K562 (cell line): Measurements from ENCODE around the gene ATP5PO. TPM values are rescaled to one million over a fixed set of nuclear protein-coding genes. Genes with fewer than 3 reads are reported as not detected.

Experiments
- ATAC-seq: fragments of 200-7000 bp; cut with Tn5 transposase; 3 replicates; pipeline ENCODE4 v1.9.1; 2020; ENCODE audit warnings: moderate library complexity
- BruUV-seq: library from RNA; stranded (reverse); fragments of 400-500 nt; replicated peaks from 2 replicates; lab custom pipeline; 2021; lab: Mats Ljungman, UMichigan
- CTCF ChIA-PET: fragments of 300-600 bp; formaldehyde crosslinking; extraction: SDS; loops from one replicate; lab custom pipeline; 2021; ENCODE audit warnings: low intra/inter-chr PET ratio; lab: Yijun Ruan, JAX
- POLR2A ChIA-PET: fragments of 300-600, 350-650 bp; sonication (Branson Sonifier 250); formaldehyde crosslinking; extraction: SDS; loops from one replicate; lab custom pipeline; 2021; ENCODE audit warnings: antibody characterized with exemption, inconsistent platforms; lab: Yijun Ruan, JAX
- DNase-seq, 4 experiments: peaks; one replicate each; pipeline versions ENCODE4 v3.0.0 to v3.0.0-alpha.2; 2011 to 2018; ENCODE audit warnings: low spot score in 3 of 4, mixed read lengths in 3 of 4; ENCODE audit errors: extremely low read depth in 1 of 4
- FAIRE-seq: peaks from 2 replicates; lab custom pipeline; 2011; peaks lifted over from hg19 to GRCh38; lab: Jason Lieb, UNC
- H2AFZ ChIP-seq: 2 replicates; pipeline ENCODE4 v1.6.0; 2011; ENCODE audit warnings: low read depth, low read length, control low read depth, inconsistent platforms
- H3K27ac ChIP-seq: fragments of 200-600 bp; 3 replicates; pipeline ENCODE4 v1.8.0; 2011; ENCODE audit warnings: low read depth, mild to moderate bottlenecking, control low read depth, inconsistent platforms, low read length, moderate library complexity, mixed read lengths; ENCODE audit errors: extremely low read depth
- H3K27me3 ChIP-seq, 2 experiments: fragments of 300-600 bp in 1 of 2; 2 replicates in 1 of 2; 3 replicates in 1 of 2; pipeline versions ENCODE4 v1.6.0 to v1.8.0; 2011; ENCODE audit warnings: inconsistent platforms in 2 of 2, low read length in 2 of 2, mild to moderate bottlenecking in 1 of 2, mixed read lengths in 1 of 2, moderate library complexity in 1 of 2; ENCODE audit not compliant: control insufficient read depth in 2 of 2, insufficient read depth in 2 of 2
- H3K36me3 ChIP-seq: fragments of 300-600 bp; 3 replicates; pipeline ENCODE4 v1.8.0; 2011; ENCODE audit warnings: mild to moderate bottlenecking, low read length, inconsistent platforms; ENCODE audit not compliant: control insufficient read depth, insufficient read depth
- H3K4me1 ChIP-seq, 2 experiments: fragments of 200-600 bp in 1 of 2; replicated peaks in 1 of 2; 2 replicates in 1 of 2; 3 replicates in 1 of 2; pipeline versions ENCODE4 v1.5.1 to v1.8.0; 2011; ENCODE audit warnings: inconsistent platforms in 2 of 2, low read length in 2 of 2, mild to moderate bottlenecking in 1 of 2, mixed read lengths in 1 of 2, moderate library complexity in 1 of 2; ENCODE audit not compliant: control insufficient read depth in 2 of 2, insufficient read depth in 2 of 2
- H3K4me2 ChIP-seq: 2 replicates; pipeline ENCODE4 v1.6.1; 2011; ENCODE audit warnings: low read length, control low read depth, inconsistent platforms, mixed read lengths; ENCODE audit not compliant: insufficient read depth
- H3K4me3 ChIP-seq: fragments of 200-600 bp; sonication (generic), shearing (Covaris generic); 2 replicates; pipeline ENCODE4 v1.5.1; 2016; ENCODE audit warnings: control low read depth, inconsistent platforms
- H3K79me2 ChIP-seq: fragments of 200-600 bp; 3 replicates; pipeline ENCODE4 v1.8.0; 2011; ENCODE audit warnings: low read length, inconsistent platforms; ENCODE audit not compliant: control insufficient read depth, insufficient read depth
- H3K9ac ChIP-seq, 2 experiments: 2 replicates each; pipeline versions ENCODE4 v1.6.0 to v1.6.1; 2011; ENCODE audit warnings: low read depth in 2 of 2, low read length in 2 of 2, control low read depth in 1 of 2, inconsistent platforms in 1 of 2, mild to moderate bottlenecking in 1 of 2, mixed read lengths in 1 of 2; ENCODE audit not compliant: insufficient read depth in 1 of 2
- H3K9me1 ChIP-seq: one replicate; pipeline ENCODE4 v1.6.0; 2011; ENCODE audit warnings: inconsistent platforms, mild to moderate bottlenecking, low read length, moderate library complexity; ENCODE audit not compliant: control insufficient read depth, insufficient read depth
- H3K9me3 ChIP-seq: replicated peaks from 2 replicates; pipeline ENCODE4 v1.5.1; 2011; ENCODE audit warnings: low read depth, low read length, inconsistent platforms; ENCODE audit not compliant: control insufficient read depth, insufficient read depth
- H4K20me1 ChIP-seq: replicated peaks from 2 replicates; pipeline ENCODE4 v1.6.1; 2011; ENCODE audit warnings: low read length, inconsistent platforms, mixed read lengths; ENCODE audit not compliant: control insufficient read depth, insufficient read depth
- EGR1 ChIP-seq: fragments of 450-650 bp; conservative IDR thresholded peaks from 2 replicates; pipeline ENCODE4 v1.6.1; 2017; ENCODE audit warnings: mild to moderate bottlenecking
- EZH2 ChIP-seq: IDR thresholded peaks from 2 replicates; pipeline ENCODE4 v1.6.1; 2012; ENCODE audit warnings: low read depth, mild to moderate bottlenecking, inconsistent platforms, low read length, borderline replicate concordance
- GATA2 ChIP-seq: sonication (generic); formaldehyde crosslinking; IDR thresholded peaks from 2 replicates; pipeline ENCODE4 v1.4.0; 2020; ENCODE audit warnings: mild to moderate bottlenecking, missing genetic modification reagents
- ILK ChIP-seq: fragments of 450-650 bp; IDR thresholded peaks from 2 replicates; pipeline ENCODE4 v1.6.1; 2016; ENCODE audit warnings: missing genetic modification characterization, low read depth, mild to moderate bottlenecking, missing compliant biosample characterization, moderate library complexity, borderline replicate concordance
- KAT8 ChIP-seq: fragments of 450-650 bp; IDR thresholded peaks from 2 replicates; pipeline ENCODE4 v1.6.1; 2016; ENCODE audit warnings: low read depth, mild to moderate bottlenecking
- NFE2 ChIP-seq: IDR thresholded peaks from 2 replicates; pipeline ENCODE4 v1.6.1; 2014; ENCODE audit warnings: antibody characterized with exemption, low read depth
- PCBP1 ChIP-seq: fragments of 200-400 bp; formaldehyde crosslinking; IDR thresholded peaks from 2 replicates; pipeline ENCODE4 v1.6.1; 2018; ENCODE audit warnings: mild to moderate bottlenecking, low read depth, low read length; ENCODE audit not compliant: poor library complexity, severe bottlenecking
- ZC3H8 ChIP-seq: fragments of 450-650 bp; IDR thresholded peaks from 2 replicates; pipeline ENCODE4 v1.6.1; 2017
- ZNF217 ChIP-seq: sonication (generic); formaldehyde crosslinking; IDR thresholded peaks from 2 replicates; pipeline ENCODE4 v1.8.0; 2022; ENCODE audit warnings: mild to moderate bottlenecking, missing genetic modification reagents
- WGBS: fragments of 100-300 bp; shearing (Covaris generic); methylation state at CpG from one replicate; pipeline ENCODE4 v1.1.6; 2016; ENCODE audit warnings: low coverage, mixed read lengths; ENCODE audit not compliant: insufficient coverage; ENCODE audit errors: missing lambda C conversion rate; 5-methylcytosine and 5-hydroxymethylcytosine counted together
- in situ Hi-C: fragments of 300-500 bp; cut with MboI; formaldehyde crosslinking; loops from 4 replicates; pipeline ENCODE4 v1.15.0; 2018; ENCODE audit warnings: inconsistent platforms, mixed read lengths
- intact Hi-C: fragments of 100-400 bp; cut with micrococcal nuclease; formaldehyde crosslinking; loops from 2 replicates; pipeline ENCODE4 v1.14.2; 2022
- polyA plus RNA-seq, 8 experiments: library from polyadenylated mRNA; depleted of rRNA in 4 of 8; stranded (reverse) in 5 of 8; unstranded in 3 of 8; fragments of >200 nt; fragmentation: Nextera tagmentation in 2 of 8; fragmentation: Illumina TruSeq in 1 of 8; extraction: Ambion mirVana in 2 of 8; extraction: Trizol in 1 of 8; gene quantifications; 2 replicates each; pipeline versions ENCODE4 v1.2.1 to v1.2.3, GENCODE V29; 2011 to 2014; ENCODE audit warnings: inconsistent platforms in 1 of 8, missing spikeins in 1 of 8
- total RNA-seq, 7 experiments: library from RNA; depleted of rRNA in 6 of 7; stranded (reverse); fragments of >200 nt in 6 of 7; fragmentation: Illumina TruSeq in 2 of 7; extraction: Trizol in 2 of 7; gene quantifications; 2 replicates each; pipeline versions ENCODE4 v1.2.1 to v1.2.3, GENCODE V29; 2011 to 2021; ENCODE audit warnings: low replicate concordance in 1 of 7
- TF ChIP-seq, protein P1 (sequence below): sonication (generic); formaldehyde crosslinking; IDR thresholded peaks from 2 replicates; pipeline ENCODE4 v1.8.1; 2022; ENCODE audit warnings: missing genetic modification reagents
- TF ChIP-seq, protein P2 (sequence below): sonication (generic); formaldehyde crosslinking; IDR thresholded peaks from 2 replicates; pipeline ENCODE4 v1.8.1; 2023; ENCODE audit warnings: mild to moderate bottlenecking, missing genetic modification reagents
- TF ChIP-seq, protein P3 (sequence below): IDR thresholded peaks from 2 replicates; pipeline ENCODE4 v1.6.1; 2016; ENCODE audit warnings: missing genetic modification characterization, missing compliant biosample characterization

ATP5PO gene
- total and polyA plus RNA-seq, 9 of the 15 experiments (the other 6 are each of a cell fraction or from before 2014, with no cell fraction given) = 367 to 2,722 (median 808) TPM

DNA sequence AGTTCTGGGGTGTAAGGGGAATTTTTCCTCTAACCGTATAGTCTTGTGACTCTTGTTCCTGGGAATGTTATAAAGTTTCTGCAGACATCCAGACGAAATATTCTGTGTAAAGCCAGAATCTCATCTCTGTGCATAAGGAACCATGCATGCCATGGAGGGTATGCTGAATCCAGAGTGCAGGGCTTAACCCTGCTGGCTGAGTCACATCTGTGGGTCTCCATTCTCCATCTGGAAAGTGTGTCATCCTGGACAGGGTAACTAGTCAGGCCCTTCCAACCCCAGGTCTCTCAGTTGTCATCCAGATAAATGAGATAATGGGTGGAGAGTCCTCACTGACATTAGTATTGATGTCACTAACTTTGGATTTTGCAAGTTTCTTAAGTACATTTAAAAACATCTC, 48.8 kb downstream of the ATP5PO start:
- BruUV-seq = no TSS peak
- no peak overlapping the region for H3K27ac ChIP-seq
- intact Hi-C loops (no loop called here), in situ Hi-C loops (no loop called here)
- ChIA-PET POLR2A (no interaction called here), CTCF (no interaction called here)
- H3K9me3 ChIP-seq = no peaks in the 10 kb centered on the region
- ATAC-seq = no peak
- TF ChIP-seq KAT8 = no peak
- no peak for FAIRE-seq
- H3K4me1 ChIP-seq = peaks cover 0 to 4% of the 10 kb centered on the region in 2 experiments; a peak in 2 of 5 replicates
- 17% methylated on average over 2 of the region's 2 CpGs for WGBS
- no peaks in the 10 kb centered on the region for H4K20me1 ChIP-seq
- no peaks in the 10 kb centered on the region for H3K79me2 ChIP-seq
- no peak overlapping the region for H3K9ac ChIP-seq
- H3K4me2 ChIP-seq = no peak overlapping the region
- no peak overlapping the region for H3K4me3 ChIP-seq
- no peak overlapping the region for H2AFZ ChIP-seq
- no peaks in the 10 kb centered on the region for H3K9me1 ChIP-seq
- H3K36me3 ChIP-seq = no peaks in the 10 kb centered on the region
- peaks cover 27 to 42% of the 10 kb centered on the region in 2 experiments for H3K27me3 ChIP-seq
- DNase-seq = no peak

DNA sequence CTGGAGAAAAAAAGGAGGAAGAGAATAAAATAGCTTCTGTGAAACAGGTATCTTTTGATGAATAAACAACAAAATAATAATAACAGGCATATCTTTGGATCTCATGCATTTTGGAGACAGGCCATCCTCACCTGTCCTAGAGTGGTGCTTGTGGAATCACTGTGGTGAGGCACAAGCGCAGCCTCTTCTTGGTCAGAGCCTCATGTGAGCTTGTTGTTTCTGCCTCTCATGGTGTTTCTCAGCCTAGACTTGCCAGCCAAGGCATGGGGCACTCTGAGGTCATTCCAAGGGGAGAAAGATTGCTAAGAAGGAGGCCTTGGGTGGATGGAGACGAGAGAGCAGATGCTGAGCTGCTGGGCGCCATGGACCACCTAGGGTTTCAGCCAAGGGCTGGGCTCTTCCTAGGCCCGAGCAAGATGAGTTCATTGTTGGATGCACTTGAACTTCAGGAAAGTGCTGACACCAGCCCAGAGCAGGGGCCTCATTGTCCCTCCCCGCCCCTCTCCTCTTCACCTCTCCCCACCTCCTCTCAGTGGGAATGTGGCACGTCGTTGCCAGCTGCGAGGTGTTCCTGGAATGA, 49.5 kb downstream of the ATP5PO start:
- Histone ChIP-seq H3K4me3 (no peak overlapping the region), H3K36me3 (no peaks in the 10 kb centered on the region), H3K79me2 (no peaks in the 10 kb centered on the region), H3K9me3 (no peaks in the 10 kb centered on the region), H3K27me3 (peaks cover 30 to 48% of the 10 kb centered on the region in 2 experiments), H3K4me2 (no peak overlapping the region), H3K4me1 (peaks cover 0 to 4% of the 10 kb centered on the region in 2 experiments; a peak in 2 of 5 replicates), H4K20me1 (no peaks in the 10 kb centered on the region), H3K9ac (no peak overlapping the region; a peak in 1 of 4 replicates), H3K9me1 (no peaks in the 10 kb centered on the region), H3K27ac (no peak overlapping the region), H2AFZ (no peak overlapping the region)
- CTCF ChIA-PET = no interaction called here
- in situ Hi-C loops (no loop called here), intact Hi-C loops (no loop called here)
- FAIRE-seq = no peak
- POLR2A ChIA-PET = interaction anchor here (0.6 to 1.3 kb wide), 6 partner anchors 11 to 339 kb away, joined by 3 read pairs; no protein-coding TSS in a partner anchor
- WGBS = 4% methylated on average over 8 of the region's 8 CpGs
- no TSS peak for BruUV-seq
- DNase-seq = no peak
- ATAC-seq = no peak
- TF ChIP-seq ILK (tag) (no peak), NFE2 (no peak), PCBP1 (no peak), ZNF217 (CRISPR knock-in tag) (no peak), EZH2 (no peak), EGR1 (no peak), GATA2 (CRISPR knock-in tag) (no peak), ZC3H8 (no peak)
- TF ChIP-seq, protein P1, sequence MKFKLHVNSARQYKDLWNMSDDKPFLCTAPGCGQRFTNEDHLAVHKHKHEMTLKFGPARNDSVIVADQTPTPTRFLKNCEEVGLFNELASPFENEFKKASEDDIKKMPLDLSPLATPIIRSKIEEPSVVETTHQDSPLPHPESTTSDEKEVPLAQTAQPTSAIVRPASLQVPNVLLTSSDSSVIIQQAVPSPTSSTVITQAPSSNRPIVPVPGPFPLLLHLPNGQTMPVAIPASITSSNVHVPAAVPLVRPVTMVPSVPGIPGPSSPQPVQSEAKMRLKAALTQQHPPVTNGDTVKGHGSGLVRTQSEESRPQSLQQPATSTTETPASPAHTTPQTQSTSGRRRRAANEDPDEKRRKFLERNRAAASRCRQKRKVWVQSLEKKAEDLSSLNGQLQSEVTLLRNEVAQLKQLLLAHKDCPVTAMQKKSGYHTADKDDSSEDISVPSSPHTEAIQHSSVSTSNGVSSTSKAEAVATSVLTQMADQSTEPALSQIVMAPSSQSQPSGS (CRISPR knock-in tag) = no peak
- TF ChIP-seq, protein P2, sequence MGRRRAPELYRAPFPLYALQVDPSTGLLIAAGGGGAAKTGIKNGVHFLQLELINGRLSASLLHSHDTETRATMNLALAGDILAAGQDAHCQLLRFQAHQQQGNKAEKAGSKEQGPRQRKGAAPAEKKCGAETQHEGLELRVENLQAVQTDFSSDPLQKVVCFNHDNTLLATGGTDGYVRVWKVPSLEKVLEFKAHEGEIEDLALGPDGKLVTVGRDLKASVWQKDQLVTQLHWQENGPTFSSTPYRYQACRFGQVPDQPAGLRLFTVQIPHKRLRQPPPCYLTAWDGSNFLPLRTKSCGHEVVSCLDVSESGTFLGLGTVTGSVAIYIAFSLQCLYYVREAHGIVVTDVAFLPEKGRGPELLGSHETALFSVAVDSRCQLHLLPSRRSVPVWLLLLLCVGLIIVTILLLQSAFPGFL (CRISPR knock-in tag) = no peak
- TF ChIP-seq, protein P3, sequence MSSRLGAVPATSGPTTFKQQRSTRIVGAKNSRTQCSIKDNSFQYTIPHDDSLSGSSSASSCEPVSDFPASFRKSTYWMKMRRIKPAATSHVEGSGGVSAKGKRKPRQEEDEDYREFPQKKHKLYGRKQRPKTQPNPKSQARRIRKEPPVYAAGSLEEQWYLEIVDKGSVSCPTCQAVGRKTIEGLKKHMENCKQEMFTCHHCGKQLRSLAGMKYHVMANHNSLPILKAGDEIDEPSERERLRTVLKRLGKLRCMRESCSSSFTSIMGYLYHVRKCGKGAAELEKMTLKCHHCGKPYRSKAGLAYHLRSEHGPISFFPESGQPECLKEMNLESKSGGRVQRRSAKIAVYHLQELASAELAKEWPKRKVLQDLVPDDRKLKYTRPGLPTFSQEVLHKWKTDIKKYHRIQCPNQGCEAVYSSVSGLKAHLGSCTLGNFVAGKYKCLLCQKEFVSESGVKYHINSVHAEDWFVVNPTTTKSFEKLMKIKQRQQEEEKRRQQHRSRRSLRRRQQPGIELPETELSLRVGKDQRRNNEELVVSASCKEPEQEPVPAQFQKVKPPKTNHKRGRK (tag) = no peak
